ENCODE data around the gene ORAI3.

ORAI3 gene

GRCh38 chr16:30957456-30958174 is 8.7 kb downstream of the ORAI3 start, which contains the start of gene SETD1A:
Gene SETD1A (plus strand): TSS chr16:30957754. CDS start chr16:30958732, 978 bp downstream.
- Histone ChIP-seq H3K4me1 (peaks cover 14% of the 10 kb centered on the region), H3K9me3 (no peaks in the 10 kb centered on the region), H3K4me3 (peak within 1 kb of the TSS; percentile 100), H3K36me3 (replicated peaks) (peaks cover 38% of the 10 kb centered on the region), H3K27me3 (ENCODE audit: low read depth) (no peaks in the 10 kb centered on the region)
- in situ Hi-C loops (cut with MboI; ENCODE audit: low sequenced_read_pairs): loop anchor here (25.0 kb wide), 1 partner anchor 755 kb away; a partner anchor contains a TSS
- peak; percentile 89 to 98 for DNase-seq (ENCODE audit: low spot score in 2 of 2)

- Histone ChIP-seq H3K9me3 (no peaks in the 10 kb centered on the region), H3K4me1 (peaks cover 14% of the 10 kb centered on the region), H3K4me3 (peak overlapping the region; percentile 100), H3K27me3 (ENCODE audit: low read depth) (no peaks in the 10 kb centered on the region), H3K36me3 (replicated peaks) (peaks cover 46% of the 10 kb centered on the region)
- peak in 1 of 2 experiments; percentile 76 for DNase-seq (ENCODE audit: low spot score in 2 of 2)
- in situ Hi-C loops (cut with MboI; ENCODE audit: low sequenced_read_pairs): loop anchor here (25.0 kb wide), 1 partner anchor 754 kb away; a partner anchor contains a TSS
Measured at GRCh38 chr16:30958175-30959079, 9.6 kb downstream of the ORAI3 start.

DNA sequence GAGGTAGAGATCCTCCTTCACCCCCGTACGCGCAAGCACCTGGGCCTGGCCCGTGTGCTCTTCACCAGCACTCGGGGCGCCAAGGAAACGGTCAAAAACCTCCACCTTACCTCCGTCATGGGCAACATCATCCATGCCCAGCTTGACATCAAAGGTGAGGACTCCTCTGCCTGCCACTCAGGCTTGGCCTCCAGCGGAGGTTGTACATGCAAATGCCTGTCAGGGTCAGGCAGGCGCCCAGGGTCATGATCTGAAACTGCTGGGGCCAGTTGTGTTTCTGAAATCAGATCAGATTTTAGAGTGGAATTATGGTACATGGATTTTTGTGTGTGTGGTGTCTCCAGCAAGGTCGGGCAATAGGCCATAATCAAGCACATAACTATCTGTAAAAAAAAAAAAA is 12.5 kb downstream of the ORAI3 start:
- Histone ChIP-seq H3K36me3 (replicated peaks) (peaks cover 69% of the 10 kb centered on the region), H3K9me3 (no peaks in the 10 kb centered on the region), H3K4me1 (peaks cover 8% of the 10 kb centered on the region), H3K4me3 (no peak overlapping the region), H3K27me3 (ENCODE audit: low read depth) (no peaks in the 10 kb centered on the region)
- no peak for DNase-seq (ENCODE audit: low spot score in 2 of 2)
- in situ Hi-C loops (cut with MboI; ENCODE audit: low sequenced_read_pairs): loop anchor here (25.0 kb wide), 1 partner anchor 751 kb away; a partner anchor contains a TSS

- DNase-seq (ENCODE audit: low spot score in 2 of 2): no peak
- H3K36me3 ChIP-seq (replicated peaks): peaks cover 90% of the 10 kb centered on the region
- H3K9me3 ChIP-seq: no peaks in the 10 kb centered on the region
- no peaks in the 10 kb centered on the region for H3K27me3 ChIP-seq (ENCODE audit: low read depth)
- H3K4me1 ChIP-seq: peaks cover 2% of the 10 kb centered on the region
- no peak overlapping the region for H3K4me3 ChIP-seq
- in situ Hi-C loops (cut with MboI; ENCODE audit: low sequenced_read_pairs): loop anchor here (25.0 kb wide), 1 partner anchor 748 kb away; a partner anchor contains a TSS
Measured at GRCh38 chr16:30963925-30964511, 15.2 kb downstream of the ORAI3 start.

- DNase-seq (ENCODE audit: low spot score in 2 of 2): no peak
- H3K36me3 ChIP-seq (replicated peaks): peaks cover 90% of the 10 kb centered on the region
- no peak overlapping the region for H3K4me3 ChIP-seq
- in situ Hi-C loops (cut with MboI; ENCODE audit: low sequenced_read_pairs): loop anchor here (25.0 kb wide), 1 partner anchor 748 kb away; a partner anchor contains a TSS
- no peaks in the 10 kb centered on the region for H3K9me3 ChIP-seq
- H3K27me3 ChIP-seq (ENCODE audit: low read depth): no peaks in the 10 kb centered on the region
- H3K4me1 ChIP-seq: no peaks in the 10 kb centered on the region
Measured at GRCh38 chr16:30964574-30965226, 15.8 kb downstream of the ORAI3 start.

- no peak for DNase-seq (ENCODE audit: low spot score in 2 of 2)
- H3K9me3 ChIP-seq: no peaks in the 10 kb centered on the region
- no peaks in the 10 kb centered on the region for H3K4me1 ChIP-seq
- H3K4me3 ChIP-seq: no peak overlapping the region
- no peaks in the 10 kb centered on the region for H3K27me3 ChIP-seq (ENCODE audit: low read depth)
- H3K36me3 ChIP-seq (replicated peaks): peaks cover 88% of the 10 kb centered on the region
- in situ Hi-C loops (cut with MboI; ENCODE audit: low sequenced_read_pairs): loop anchor here (25.0 kb wide), 1 partner anchor 747 kb away; a partner anchor contains a TSS
Measured at GRCh38 chr16:30965436-30965835, 16.6 kb downstream of the ORAI3 start.

DNA sequence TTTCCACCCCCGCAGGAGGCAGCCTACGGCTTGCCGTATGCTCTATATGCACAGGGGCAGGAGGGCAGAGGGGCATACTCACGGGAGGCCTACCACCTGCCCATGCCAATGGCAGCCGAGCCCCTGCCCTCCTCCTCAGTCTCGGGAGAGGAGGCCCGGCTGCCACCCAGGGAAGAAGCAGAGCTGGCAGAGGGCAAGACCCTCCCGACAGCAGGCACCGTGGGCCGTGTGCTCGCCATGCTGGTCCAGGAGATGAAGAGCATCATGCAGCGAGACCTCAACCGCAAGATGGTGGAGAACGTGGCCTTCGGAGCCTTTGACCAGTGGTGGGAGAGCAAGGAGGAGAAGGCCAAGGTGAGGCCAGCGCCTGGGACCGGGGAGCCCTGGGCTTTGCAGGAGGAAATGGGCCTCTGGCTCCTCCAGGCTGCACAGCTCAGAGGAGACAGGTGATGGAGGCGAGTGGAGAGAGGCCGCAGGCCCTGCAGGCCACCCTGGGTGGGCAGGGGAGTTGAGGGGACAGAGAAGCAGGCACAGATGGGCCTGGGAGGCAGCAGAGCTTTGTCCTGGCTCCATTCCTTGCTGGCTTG is 17.3 kb downstream of the ORAI3 start:
- Histone ChIP-seq H3K9me3 (no peaks in the 10 kb centered on the region), H3K4me3 (no peak overlapping the region), H3K4me1 (no peaks in the 10 kb centered on the region), H3K27me3 (ENCODE audit: low read depth) (no peaks in the 10 kb centered on the region), H3K36me3 (replicated peaks) (peaks cover 90% of the 10 kb centered on the region)
- in situ Hi-C loops (cut with MboI; ENCODE audit: low sequenced_read_pairs): loop anchor here (25.0 kb wide), 1 partner anchor 746 kb away; a partner anchor contains a TSS
- no peak for DNase-seq (ENCODE audit: low spot score in 2 of 2)

DNA sequence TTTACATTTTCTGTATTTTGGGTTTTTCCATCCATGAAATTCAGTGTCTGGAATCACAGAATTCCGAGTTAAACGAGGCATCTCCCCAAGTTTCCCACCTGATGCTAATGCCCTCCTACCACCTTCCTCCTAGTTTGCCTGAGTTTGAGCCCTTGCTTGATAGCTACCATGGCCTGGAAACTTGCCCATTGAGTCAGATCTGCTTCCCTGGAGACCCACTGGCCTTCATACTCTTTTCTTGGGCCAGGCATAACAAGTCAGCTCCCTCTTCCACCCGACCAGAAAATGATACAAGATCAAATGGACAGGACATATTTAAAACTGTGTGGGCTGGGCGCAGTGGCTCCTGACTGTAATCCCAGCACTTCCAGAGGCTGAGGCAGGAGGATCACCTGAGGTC is 18.9 kb downstream of the ORAI3 start:
- H3K9me3 ChIP-seq: no peaks in the 10 kb centered on the region
- peaks cover 87% of the 10 kb centered on the region for H3K36me3 ChIP-seq (replicated peaks)

GRCh38 chr16:30969246-30969842 is 20.5 kb downstream of the ORAI3 start:
- Histone ChIP-seq H3K27me3 (ENCODE audit: low read depth) (no peaks in the 10 kb centered on the region), H3K9me3 (no peaks in the 10 kb centered on the region), H3K36me3 (replicated peaks) (peaks cover 89% of the 10 kb centered on the region), H3K4me3 (no peak overlapping the region), H3K4me1 (no peaks in the 10 kb centered on the region)
- DNase-seq (ENCODE audit: low spot score in 2 of 2): no peak
- in situ Hi-C loops (cut with MboI; ENCODE audit: low sequenced_read_pairs): loop anchor here (25.0 kb wide), 1 partner anchor 743 kb away; a partner anchor contains a TSS

More for the DNA sequence above, 18.9 kb downstream of the ORAI3 start:
- Histone ChIP-seq H3K27me3 (ENCODE audit: low read depth) (no peaks in the 10 kb centered on the region), H3K4me1 (no peaks in the 10 kb centered on the region), H3K4me3 (no peak overlapping the region)
- in situ Hi-C loops (cut with MboI; ENCODE audit: low sequenced_read_pairs): loop anchor here (25.0 kb wide), 1 partner anchor 745 kb away; a partner anchor contains a TSS
- no peak for DNase-seq (ENCODE audit: low spot score in 2 of 2)

DNA sequence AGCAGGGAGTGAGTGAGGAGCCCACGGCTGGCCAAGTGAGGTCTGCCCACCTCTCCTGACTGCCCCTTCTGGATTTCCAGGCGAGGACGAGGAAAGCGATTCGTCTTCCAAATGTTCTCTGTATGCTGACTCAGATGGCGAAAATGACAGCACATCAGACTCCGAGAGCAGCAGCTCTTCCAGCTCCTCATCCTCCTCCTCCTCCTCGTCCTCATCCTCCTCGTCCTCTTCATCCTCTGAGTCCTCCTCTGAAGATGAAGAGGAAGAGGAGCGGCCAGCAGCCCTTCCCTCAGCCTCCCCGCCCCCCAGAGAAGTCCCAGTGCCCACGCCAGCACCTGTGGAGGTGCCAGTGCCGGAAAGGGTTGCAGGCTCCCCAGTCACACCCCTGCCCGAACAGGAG is 22.4 kb downstream of the ORAI3 start:
- no peaks in the 10 kb centered on the region for H3K27me3 ChIP-seq (ENCODE audit: low read depth)
- H3K4me3 ChIP-seq: no peak overlapping the region
- DNase-seq (ENCODE audit: low spot score in 2 of 2): no peak
- H3K9me3 ChIP-seq: no peaks in the 10 kb centered on the region
- H3K36me3 ChIP-seq (replicated peaks): peaks cover 87% of the 10 kb centered on the region
- in situ Hi-C loops (cut with MboI; ENCODE audit: low sequenced_read_pairs): loop anchor here (25.0 kb wide), 1 partner anchor 741 kb away; a partner anchor contains a TSS
- no peaks in the 10 kb centered on the region for H3K4me1 ChIP-seq

DNA sequence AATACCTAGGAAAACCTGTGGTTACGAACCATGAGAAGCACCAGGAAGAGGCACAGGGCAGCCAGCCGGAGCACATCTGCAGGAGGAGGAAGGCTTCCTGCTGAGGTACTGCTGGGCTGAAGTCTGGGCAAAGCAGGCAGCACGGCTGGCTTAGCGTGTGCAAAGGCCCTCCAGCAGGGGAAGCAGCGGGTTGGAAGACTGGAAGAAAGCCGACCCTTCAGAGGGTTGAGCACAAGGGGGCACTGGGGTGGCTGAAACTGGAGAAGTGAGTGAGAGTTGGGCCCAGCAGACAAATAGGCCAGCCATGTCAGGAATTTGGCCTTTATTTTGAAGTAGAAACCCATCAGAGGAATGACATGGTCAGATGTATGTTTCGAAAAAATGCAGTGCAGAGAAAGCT is 24.0 kb downstream of the ORAI3 start:
- in situ Hi-C loops (cut with MboI; ENCODE audit: low sequenced_read_pairs): loop anchor here (25.0 kb wide), 1 partner anchor 739 kb away; a partner anchor contains a TSS

GRCh38 chr16:30974348-30974747 is 25.5 kb downstream of the ORAI3 start:
- Histone ChIP-seq H3K27me3 (ENCODE audit: low read depth) (no peaks in the 10 kb centered on the region), H3K4me1 (no peaks in the 10 kb centered on the region), H3K9me3 (no peaks in the 10 kb centered on the region), H3K36me3 (replicated peaks) (peaks cover 80% of the 10 kb centered on the region), H3K4me3 (no peak overlapping the region)
- no peak for DNase-seq (ENCODE audit: low spot score in 2 of 2)
- in situ Hi-C loops (cut with MboI; ENCODE audit: low sequenced_read_pairs): loop anchor here (25.0 kb wide), 1 partner anchor 738 kb away; a partner anchor contains a TSS

More for the DNA sequence above, 24.0 kb downstream of the ORAI3 start:
- no peaks in the 10 kb centered on the region for H3K9me3 ChIP-seq
- DNase-seq (ENCODE audit: low spot score in 2 of 2): no peak
- H3K4me3 ChIP-seq: no peak overlapping the region
- H3K4me1 ChIP-seq: no peaks in the 10 kb centered on the region
- H3K36me3 ChIP-seq (replicated peaks): peaks cover 86% of the 10 kb centered on the region
- no peaks in the 10 kb centered on the region for H3K27me3 ChIP-seq (ENCODE audit: low read depth)
